IMR-90 (cell line): Measurements from ENCODE around the gene SEPTIN10. TPM values are rescaled to one million over a fixed set of nuclear protein-coding genes. Genes with fewer than 3 reads are reported as not detected.

Experiments used
- ATAC-seq: fragments of 200-7000 bp; cut with Tn5 transposase; 2 replicates; pipeline ENCODE4 v1.9.1; 2020; ENCODE audit warnings: low read depth, mild to moderate bottlenecking, moderate library complexity
- BruUV-seq: library from RNA; stranded (reverse); fragments of 400-500 nt; replicated peaks from 2 replicates; lab custom pipeline; 2021; lab: Mats Ljungman, UMichigan
- CTCF ChIA-PET: fragments of 300-600 bp; formaldehyde crosslinking; extraction: SDS; loops from one replicate; lab custom pipeline; 2021; ENCODE audit warnings: antibody characterized with exemption; lab: Yijun Ruan, JAX
- POLR2A ChIA-PET: fragments of 300-600 bp; sonication (Branson Sonifier 250); formaldehyde crosslinking; loops from one replicate; lab custom pipeline; 2022; ENCODE audit warnings: antibody characterized with exemption; ENCODE audit not compliant: unreplicated experiment; lab: Charles Lee
- DNase-seq: peaks from one replicate; pipeline ENCODE4 v3.0.0; 2013
- H2AFZ ChIP-seq: replicated peaks from 2 replicates; pipeline ENCODE3; 2013; ENCODE audit warnings: low read length, mild to moderate bottlenecking; ENCODE audit not compliant: poor library complexity
- H2AK5ac ChIP-seq: 2 replicates; pipeline ENCODE4 v1.6.1; 2013; ENCODE audit warnings: low read depth, low read length, inconsistent platforms
- H2AK9ac ChIP-seq: replicated peaks from 2 replicates; pipeline ENCODE3; 2013; ENCODE audit warnings: mild to moderate bottlenecking, low read depth, low read length, moderate library complexity; ENCODE audit not compliant: poor library complexity
- H2BK120ac ChIP-seq: 2 replicates; pipeline ENCODE4 v1.6.1; 2013; ENCODE audit warnings: low read depth, low read length, inconsistent platforms
- H2BK15ac ChIP-seq: 3 replicates; pipeline ENCODE4 v1.6.1; 2013; ENCODE audit warnings: low read depth, low read length, inconsistent platforms
- H2BK20ac ChIP-seq: 2 replicates; pipeline ENCODE4 v1.6.1; 2013; ENCODE audit warnings: low read depth, mild to moderate bottlenecking, inconsistent platforms, low read length, moderate library complexity
- H2BK5ac ChIP-seq: 2 replicates; pipeline ENCODE4 v1.6.1; 2013; ENCODE audit warnings: mild to moderate bottlenecking, low read depth, low read length, inconsistent platforms; ENCODE audit not compliant: poor library complexity, severe bottlenecking
- H3K14ac ChIP-seq: replicated peaks from 2 replicates; pipeline ENCODE4 v1.6.1; 2013; ENCODE audit warnings: low read depth, low read length, inconsistent platforms
- H3K18ac ChIP-seq: 2 replicates; pipeline ENCODE4 v1.6.1; 2013; ENCODE audit warnings: low read depth, low read length, control low read depth
- H3K23ac ChIP-seq: 2 replicates; pipeline ENCODE4 v1.6.1; 2013; ENCODE audit warnings: low read depth, low read length, inconsistent platforms
- H3K27ac ChIP-seq: 2 replicates; pipeline ENCODE4 v1.5.1; 2013; ENCODE audit warnings: mild to moderate bottlenecking, control low read depth, low read length; ENCODE audit not compliant: insufficient read depth
- H3K27me3 ChIP-seq: 2 replicates; pipeline ENCODE4 v1.6.1; 2013; ENCODE audit warnings: low read length; ENCODE audit not compliant: control insufficient read depth, insufficient read depth
- H3K36me3 ChIP-seq: 2 replicates; pipeline ENCODE4 v1.6.1; 2013; ENCODE audit warnings: low read length, mixed read lengths; ENCODE audit not compliant: control insufficient read depth, insufficient read depth
- H3K4ac ChIP-seq: 2 replicates; pipeline ENCODE4 v1.6.1; 2013; ENCODE audit warnings: low read depth, low read length, inconsistent platforms
- H3K4me1 ChIP-seq: 2 replicates; pipeline ENCODE4 v1.6.1; 2013; ENCODE audit warnings: low read length, mixed read lengths; ENCODE audit not compliant: control insufficient read depth, insufficient read depth
- H3K4me2 ChIP-seq: 2 replicates; pipeline ENCODE4 v1.6.1; 2013; ENCODE audit warnings: low read depth, mild to moderate bottlenecking, control low read depth, low read length, moderate library complexity
- H3K4me3 ChIP-seq: 2 replicates; pipeline ENCODE4 v1.5.1; 2013; ENCODE audit warnings: low read depth, mild to moderate bottlenecking, control low read depth, low read length, moderate library complexity; ENCODE audit not compliant: insufficient read depth
- H3K56ac ChIP-seq: 2 replicates; pipeline ENCODE4 v1.6.1; 2013; ENCODE audit warnings: low read length, inconsistent platforms; ENCODE audit not compliant: insufficient read depth; ENCODE audit errors: extremely low read depth
- H3K79me1 ChIP-seq, 2 experiments: 2 replicates each; pipeline ENCODE4 v1.6.1; 2013; ENCODE audit warnings: low read length in 2 of 2, inconsistent platforms in 1 of 2, low read depth in 1 of 2
- H3K9ac ChIP-seq: 2 replicates; pipeline ENCODE4 v1.6.1; 2013; ENCODE audit warnings: low read depth, low read length, control low read depth
- H3K9me1 ChIP-seq: 2 replicates; pipeline ENCODE4 v1.6.1; 2013; ENCODE audit warnings: low read length, inconsistent platforms; ENCODE audit not compliant: insufficient read depth
- H3K9me3 ChIP-seq: 2 replicates; pipeline ENCODE4 v1.6.1; 2013; ENCODE audit warnings: low read length; ENCODE audit not compliant: control insufficient read depth, insufficient read depth
- H4K20me1 ChIP-seq: 2 replicates; pipeline ENCODE4 v1.6.1; 2013; ENCODE audit warnings: low read length, inconsistent platforms; ENCODE audit not compliant: insufficient read depth
- H4K5ac ChIP-seq: 2 replicates; pipeline ENCODE4 v1.6.1; 2013; ENCODE audit warnings: mild to moderate bottlenecking, low read depth, low read length, control low read depth
- H4K8ac ChIP-seq, 2 experiments: 2 replicates each; pipeline ENCODE4 v1.6.1; 2013; ENCODE audit warnings: low read depth in 2 of 2, low read length in 2 of 2, control low read depth in 1 of 2, inconsistent platforms in 1 of 2
- H4K91ac ChIP-seq: 2 replicates; pipeline ENCODE4 v1.6.1; 2013; ENCODE audit warnings: low read depth, low read length, inconsistent platforms; ENCODE audit not compliant: insufficient read depth
- CHD1 ChIP-seq: IDR thresholded peaks from 2 replicates; pipeline ENCODE4 v1.6.1; 2012; ENCODE audit warnings: low read depth, low read length, improper control_type of control experiment
- CTCF ChIP-seq: conservative IDR thresholded peaks from 2 replicates; pipeline ENCODE4 v1.5.1; 2012; ENCODE audit warnings: mild to moderate bottlenecking, low read depth, low read length, improper control_type of control experiment
- ELK1 ChIP-seq: fragments of 150-350 bp; IDR thresholded peaks from 2 replicates; pipeline ENCODE4 v1.6.1; 2016; ENCODE audit warnings: low read depth, mild to moderate bottlenecking, low read length, moderate library complexity, borderline replicate concordance
- FOS ChIP-seq: fragments of 150-350 bp; IDR thresholded peaks from 2 replicates; pipeline ENCODE4 v1.6.1; 2016; ENCODE audit warnings: low read depth, low read length
- MAFK ChIP-seq: IDR thresholded peaks from 2 replicates; pipeline ENCODE4 v1.6.1; 2012; ENCODE audit warnings: low read depth, low read length, improper control_type of control experiment
- MAZ ChIP-seq: IDR thresholded peaks from 2 replicates; pipeline ENCODE4 v1.6.1; 2012; ENCODE audit warnings: low read depth, mild to moderate bottlenecking, low read length, improper control_type of control experiment, moderate library complexity, borderline replicate concordance
- MXI1 ChIP-seq: IDR thresholded peaks from 2 replicates; pipeline ENCODE4 v1.6.1; 2012; ENCODE audit warnings: low read depth, mild to moderate bottlenecking, low read length, moderate library complexity, borderline replicate concordance
- NFE2L2 ChIP-seq: fragments of 150-350 bp; IDR thresholded peaks from 2 replicates; pipeline ENCODE4 v1.6.1; 2016; ENCODE audit warnings: low read depth, mild to moderate bottlenecking, low read length
- POLR2A ChIP-seq: IDR thresholded peaks from 2 replicates; pipeline ENCODE4 v1.6.1; 2012; ENCODE audit warnings: mild to moderate bottlenecking, low read depth, low read length
- RCOR1 ChIP-seq: IDR thresholded peaks from 2 replicates; pipeline ENCODE4 v1.6.1; 2012; ENCODE audit warnings: mild to moderate bottlenecking, low read length, improper control_type of control experiment; ENCODE audit not compliant: insufficient replicate concordance
- RFX5 ChIP-seq: IDR thresholded peaks from 2 replicates; pipeline ENCODE4 v1.8.0; 2012; ENCODE audit warnings: low read depth, mild to moderate bottlenecking, low read length, moderate library complexity
- SMC3 ChIP-seq: fragments of 150-350 bp; IDR thresholded peaks from 2 replicates; pipeline ENCODE4 v1.6.1; 2016; ENCODE audit warnings: low read depth, mild to moderate bottlenecking, antibody characterized with exemption, low read length, moderate library complexity
- USF2 ChIP-seq: fragments of 150-350 bp; IDR thresholded peaks from 2 replicates; pipeline ENCODE4 v1.6.1; 2017; ENCODE audit warnings: mild to moderate bottlenecking, antibody characterized with exemption, low read length, low read depth
- WGBS, 2 experiments: methylation state at CpG; one replicate each; pipeline versions ENCODE4 v1.1.5 to v1.1.7; 2013; ENCODE audit warnings: missing lambda C conversion rate in 2 of 2; ENCODE audit not compliant: insufficient read length in 1 of 2; ENCODE audit errors: extremely low coverage in 2 of 2; 5-methylcytosine and 5-hydroxymethylcytosine counted together
- dilution Hi-C: fragments of 300-500 bp; cut with HindIII; formaldehyde crosslinking; loops from one replicate; pipeline ENCODE4 v1.14.3; 2018; ENCODE audit warnings: low sequenced_read_pairs; ENCODE audit not compliant: unreplicated experiment
- in situ Hi-C: fragments of 300-500 bp; cut with MboI; formaldehyde crosslinking; loops from 3 replicates; pipeline ENCODE4 v1.14.3; 2019; ENCODE audit warnings: low sequenced_read_pairs, inconsistent platforms, mixed read lengths
- intact Hi-C: fragments of 100-400 bp; cut with micrococcal nuclease; formaldehyde crosslinking; loops from 2 replicates; pipeline ENCODE4 v1.10.0; 2022
- polyA plus RNA-seq, 3 experiments: library from polyadenylated mRNA; depleted of rRNA; stranded (reverse); fragments of >200 nt; gene quantifications; 2 replicates each; pipeline ENCODE4 v1.2.3, GENCODE V29; 2012; ENCODE audit warnings: low replicate concordance in 1 of 3
- total RNA-seq: library from RNA; depleted of rRNA; stranded (reverse); fragments of >200 nt; gene quantifications from 2 replicates; pipeline ENCODE4 v1.2.3, GENCODE V29; 2012

The SEPTIN10 gene
- total and polyA plus RNA-seq, 2 of the 4 experiments (the other 2 are of a cell fraction): 55.4 to 82.6 TPM

- TF ChIP-seq MXI1: no peak
These were observed 24.2 kb upstream of the SEPTIN10 start (continued) for GRCh38 chr2:109637749-109638570.

- dilution Hi-C loops: no loop called here
- H3K18ac ChIP-seq: no peak overlapping the region
These were observed 22.6 kb upstream of the SEPTIN10 start for GRCh38 chr2:109636317-109636716.

More at GRCh38 chr2:109636317-109636716, 22.6 kb upstream of the SEPTIN10 start:
- H3K27me3 ChIP-seq: 0 out of 2 replicates have a peak, but pooled peaks cover 2% of the 10 kb centered on the region
- H2BK15ac ChIP-seq: no peak overlapping the region
- TF ChIP-seq MAFK (no peak), CTCF (no peak), NFE2L2 (no peak), ELK1 (no peak), MXI1 (no peak), POLR2A (no peak), CHD1 (no peak), RCOR1 (no peak), RFX5 (no peak), USF2 (no peak), FOS (no peak), MAZ (no peak), SMC3 (no peak)
- no peak overlapping the region for H2AK9ac ChIP-seq
- ATAC-seq: no peak
- H4K8ac ChIP-seq: no peak overlapping the region
- no CpG with 5 or more reads among the region's 1 CpG for WGBS, 2 experiments
- POLR2A ChIA-PET: no interaction called here
- DNase-seq: no peak
- H2AK5ac ChIP-seq: no peak overlapping the region
- no peak overlapping the region for H4K91ac ChIP-seq
- no peaks in the 10 kb centered on the region for H3K9me3 ChIP-seq
- H3K56ac ChIP-seq: no peak overlapping the region
- H4K5ac ChIP-seq: no peak overlapping the region
- H2BK5ac ChIP-seq: no peak overlapping the region
- CTCF ChIA-PET: no interaction called here
- H3K9me1 ChIP-seq: no peaks in the 10 kb centered on the region
- H3K4ac ChIP-seq: no peak overlapping the region
- no peak overlapping the region for H3K4me3 ChIP-seq
- H2AFZ ChIP-seq: no peak overlapping the region
- intact Hi-C loops (no loop called here), in situ Hi-C loops (no loop called here)
- no peaks in the 10 kb centered on the region for H3K36me3 ChIP-seq
- no peak overlapping the region for H2BK20ac ChIP-seq
- no peaks in the 10 kb centered on the region for H4K20me1 ChIP-seq
- BruUV-seq: no TSS peak
- H2BK120ac ChIP-seq: no peak overlapping the region
- no peak overlapping the region for H3K27ac ChIP-seq
- H3K4me1 ChIP-seq: peaks cover 4% of the 10 kb centered on the region; the same call in 1 of the 2 replicates
- H3K4me2 ChIP-seq: no peak overlapping the region
- H3K9ac ChIP-seq: no peak overlapping the region
- H3K23ac ChIP-seq: no peak overlapping the region
- H3K14ac ChIP-seq: no peak overlapping the region
- no peaks in the 10 kb centered on the region for H3K79me1 ChIP-seq
